Measurements from ENCODE around the gene ADAMTS10. TPM values are rescaled to one million over a fixed set of nuclear protein-coding genes. Genes with fewer than 3 reads are reported as not detected.
"Not testable (repeated sequence)": the region's sequence is repeated elsewhere in the genome, so short reads cannot be mapped to it uniquely, and the experiment has no call there.

The ADAMTS10 gene
- total RNA-seq, 4 donors from 2014 or later = 16.7 to 46.7 (median 22.5) TPM

DNA sequence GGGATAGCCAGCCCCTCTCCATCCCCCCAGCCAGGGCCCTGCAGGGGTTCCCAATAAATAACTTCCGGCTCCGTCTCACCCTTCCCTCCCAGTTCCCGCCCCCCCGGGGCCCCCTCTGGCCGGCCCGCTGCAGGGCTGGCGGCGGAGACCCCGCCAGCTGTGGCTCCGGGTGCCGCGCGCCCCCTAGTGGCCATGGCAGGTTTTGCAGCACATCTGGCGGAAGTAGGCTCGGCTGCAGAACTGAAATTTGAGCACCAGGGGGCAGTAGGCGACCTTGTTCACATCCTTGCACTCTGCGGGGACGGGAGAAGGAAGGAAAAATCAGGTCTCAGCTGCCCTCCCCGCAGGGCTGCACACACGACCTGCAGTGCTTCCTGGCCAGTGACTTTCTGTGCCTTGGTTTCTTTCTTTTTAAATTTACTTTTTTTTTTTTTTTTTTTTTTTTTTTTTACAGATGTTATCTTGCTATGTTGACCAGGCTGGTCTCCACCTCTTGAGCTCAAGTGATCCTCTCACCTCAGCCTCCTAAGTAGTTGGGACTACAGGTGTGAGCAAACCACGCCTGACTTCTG, 29.7 kb downstream of the ADAMTS10 start:
- TF ChIP-seq, protein P1, sequence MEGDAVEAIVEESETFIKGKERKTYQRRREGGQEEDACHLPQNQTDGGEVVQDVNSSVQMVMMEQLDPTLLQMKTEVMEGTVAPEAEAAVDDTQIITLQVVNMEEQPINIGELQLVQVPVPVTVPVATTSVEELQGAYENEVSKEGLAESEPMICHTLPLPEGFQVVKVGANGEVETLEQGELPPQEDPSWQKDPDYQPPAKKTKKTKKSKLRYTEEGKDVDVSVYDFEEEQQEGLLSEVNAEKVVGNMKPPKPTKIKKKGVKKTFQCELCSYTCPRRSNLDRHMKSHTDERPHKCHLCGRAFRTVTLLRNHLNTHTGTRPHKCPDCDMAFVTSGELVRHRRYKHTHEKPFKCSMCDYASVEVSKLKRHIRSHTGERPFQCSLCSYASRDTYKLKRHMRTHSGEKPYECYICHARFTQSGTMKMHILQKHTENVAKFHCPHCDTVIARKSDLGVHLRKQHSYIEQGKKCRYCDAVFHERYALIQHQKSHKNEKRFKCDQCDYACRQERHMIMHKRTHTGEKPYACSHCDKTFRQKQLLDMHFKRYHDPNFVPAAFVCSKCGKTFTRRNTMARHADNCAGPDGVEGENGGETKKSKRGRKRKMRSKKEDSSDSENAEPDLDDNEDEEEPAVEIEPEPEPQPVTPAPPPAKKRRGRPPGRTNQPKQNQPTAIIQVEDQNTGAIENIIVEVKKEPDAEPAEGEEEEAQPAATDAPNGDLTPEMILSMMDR (IDR thresholded peaks at IDR 0.05) = peak in 2 of 3 donors; percentile 72 to 97
- DNase-seq (ENCODE audit: low spot score) (peak; percentile 81), ATAC-seq (ENCODE audit: low FRiP score) (peak; percentile 49)

DNA sequence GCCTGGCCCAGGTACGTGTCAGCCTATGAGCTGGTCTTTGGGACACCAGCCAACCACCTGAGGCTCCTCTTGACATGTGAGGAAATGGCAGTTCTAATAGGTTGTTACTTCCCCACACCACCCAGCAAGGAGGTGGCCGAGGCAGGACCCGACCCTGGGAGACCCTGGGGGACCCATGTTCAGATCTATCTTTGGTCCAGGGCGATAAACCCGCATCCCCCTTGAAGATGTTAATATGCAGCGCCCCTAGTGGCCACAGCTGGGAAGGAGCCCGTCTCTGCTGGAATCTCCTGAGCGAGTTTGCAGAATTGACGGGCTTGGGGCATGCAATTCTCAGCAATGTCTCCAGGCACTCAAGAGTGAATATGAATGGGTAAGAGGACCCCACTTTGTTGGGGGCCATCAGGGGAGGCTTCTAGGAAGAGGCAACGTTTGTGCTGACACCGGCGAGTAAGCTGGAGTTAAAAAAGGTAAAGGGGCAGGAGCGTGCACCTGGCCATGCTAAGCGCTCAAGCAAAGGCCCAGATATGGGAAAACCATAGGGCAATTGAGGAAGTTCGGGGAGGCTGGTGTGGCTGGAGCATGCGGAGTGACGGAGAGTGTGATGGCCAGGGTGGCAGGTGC, 31.8 kb downstream of the ADAMTS10 start:
- DNase-seq (ENCODE audit: low spot score) (peak; percentile 93), ATAC-seq (ENCODE audit: low FRiP score) (no peak)
- TF ChIP-seq, protein P1 (IDR thresholded peaks at IDR 0.05) = peak in 1 of 3 donors; percentile 75

GRCh38 chr19:8577741-8578140, 32.8 kb downstream of the ADAMTS10 start:
- no peak for DNase-seq (ENCODE audit: low spot score)
- ATAC-seq (ENCODE audit: low FRiP score) = no peak
- TF ChIP-seq, protein P1 (IDR thresholded peaks at IDR 0.05) = no peak

DNA sequence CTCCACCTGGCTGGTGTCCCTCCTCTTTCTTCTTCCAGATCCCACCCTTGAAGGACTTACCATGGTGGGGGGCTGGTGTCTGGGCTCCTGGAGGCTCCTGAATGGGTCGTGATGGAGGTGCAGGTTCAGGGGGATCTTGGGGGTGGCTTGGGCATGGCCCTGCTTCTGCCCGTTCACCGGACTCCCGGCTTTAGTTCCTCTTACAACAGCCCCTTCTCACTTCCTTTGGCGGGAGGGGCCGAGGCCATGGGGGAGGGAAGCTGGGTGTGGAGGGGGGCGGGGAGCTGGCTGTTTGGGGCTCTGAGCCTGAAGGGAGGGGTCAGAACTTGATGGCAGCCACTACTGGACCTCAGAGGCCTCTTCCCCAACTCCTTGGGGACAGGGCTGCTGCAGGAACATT, 33.3 kb downstream of the ADAMTS10 start, which contains the start of gene MYO1F:
MYO1F (minus strand) TSS at position 196 of the 400 bp plus-strand sequence; CDS start at position 63, 133 bp downstream.
- no peak for DNase-seq (ENCODE audit: low spot score)
- no peak for ATAC-seq (ENCODE audit: low FRiP score)

GRCh38 chr19:8576273-8576993, 34.1 kb downstream of the ADAMTS10 start:
- DNase-seq (ENCODE audit: low spot score) (no peak), ATAC-seq (ENCODE audit: low FRiP score) (no peak)
- TF ChIP-seq, protein P1 (IDR thresholded peaks at IDR 0.05) = no peak

More for the DNA sequence above, 33.3 kb downstream of the ADAMTS10 start, which contains the start of gene MYO1F:
- TF ChIP-seq, protein P1 (IDR thresholded peaks at IDR 0.05) = no peak

DNA sequence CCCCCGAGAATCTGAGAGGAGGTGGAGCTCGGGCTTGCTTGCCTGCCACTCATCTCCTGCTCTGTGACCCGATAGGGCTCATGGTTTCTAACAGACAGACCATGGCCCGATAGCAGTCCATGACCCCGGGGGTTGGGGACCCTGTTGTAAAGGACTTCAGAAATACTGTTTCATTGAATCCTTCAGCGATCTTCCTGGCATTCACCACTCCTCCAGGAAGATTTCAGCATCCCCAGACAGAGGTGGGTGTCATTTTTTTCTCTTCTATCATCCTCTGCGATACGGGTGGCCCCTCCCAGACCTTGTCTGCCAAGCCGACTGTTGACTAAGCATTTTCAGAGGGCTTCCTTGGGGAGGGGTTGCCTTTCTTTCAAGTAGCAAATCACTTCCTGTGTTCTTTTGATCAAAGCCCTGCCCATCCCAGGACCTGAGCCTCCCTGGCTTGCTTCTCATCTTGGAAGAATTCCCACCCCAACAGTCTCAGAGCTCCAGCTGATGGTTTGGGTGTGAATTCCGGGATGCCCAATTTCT, 35.0 kb downstream of the ADAMTS10 start:
- ATAC-seq (ENCODE audit: low FRiP score) (peak; percentile 61), DNase-seq (ENCODE audit: low spot score) (no peak)
- TF ChIP-seq, protein P1 (IDR thresholded peaks at IDR 0.05) = no peak

DNA sequence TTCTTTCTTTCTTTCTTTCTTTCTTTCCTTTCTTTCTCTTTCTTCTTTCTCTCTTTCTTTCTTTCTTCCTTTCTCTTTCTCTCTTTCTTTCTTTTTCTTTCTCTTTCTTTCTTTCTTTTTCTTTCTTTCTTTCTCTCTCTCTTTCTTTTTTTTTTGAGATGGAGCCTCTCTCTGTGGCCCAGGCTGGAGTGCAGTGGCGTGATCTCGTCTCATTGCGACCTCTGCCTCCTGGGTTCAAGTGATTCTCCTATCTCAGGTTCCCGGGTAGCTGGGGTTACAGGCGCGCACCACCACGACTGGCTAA, 35.9 kb downstream of the ADAMTS10 start:
- DNase-seq (ENCODE audit: low spot score); ATAC-seq (ENCODE audit: low FRiP score): not testable (repeated sequence)

Measured in omental fat pad (tissue), 4 donors.